Smooth muscle cell (in vitro differentiated cells): ENCODE data around the gene FGF10. TPM values are rescaled to one million over a fixed set of nuclear protein-coding genes. Genes with fewer than 3 reads are reported as not detected.

ENCODE experiments used
- DNase-seq: peaks from one replicate; lab custom pipeline; 2025; ENCODE audit not compliant: unreplicated experiment; lab: John Stamatoyannopoulos, UW
- H2AFZ ChIP-seq: fragments of 200-600 bp; sonication (generic); 2 replicates; pipeline ENCODE4 v1.6.0; 2016; ENCODE audit warnings: antibody characterized with exemption, low read depth, mild to moderate bottlenecking
- H3F3A ChIP-seq: fragments of 200-600 bp; sonication (generic); 2 replicates; pipeline ENCODE4 v1.6.0; 2017; ENCODE audit warnings: antibody characterized with exemption, low read depth
- H3K27ac ChIP-seq: fragments of 200-600 bp; sonication (generic); 2 replicates; pipeline ENCODE4 v1.5.1; 2016; ENCODE audit warnings: low read depth, mild to moderate bottlenecking
- H3K27me3 ChIP-seq: fragments of 200-600 bp; sonication (generic); 2 replicates; pipeline ENCODE4 v1.6.1; 2016; ENCODE audit warnings: low read depth, mild to moderate bottlenecking
- H3K36me3 ChIP-seq: fragments of 200-600 bp; sonication (generic); 2 replicates; pipeline ENCODE4 v1.5.1; 2016; ENCODE audit warnings: low read depth
- H3K4me1 ChIP-seq: fragments of 200-600 bp; sonication (generic); 2 replicates; pipeline ENCODE4 v1.5.1; 2016; ENCODE audit warnings: low read depth
- H3K4me2 ChIP-seq: fragments of 200-600 bp; sonication (generic); 2 replicates; pipeline ENCODE4 v1.6.0; 2016; ENCODE audit warnings: mild to moderate bottlenecking
- H3K4me3 ChIP-seq: fragments of 200-600 bp; sonication (generic); 2 replicates; pipeline ENCODE4 v1.5.1; 2016; ENCODE audit warnings: mild to moderate bottlenecking
- H3K79me2 ChIP-seq: fragments of 200-600 bp; sonication (generic); 2 replicates; pipeline ENCODE4 v1.6.0; 2016; ENCODE audit warnings: low read depth, mild to moderate bottlenecking
- H3K9ac ChIP-seq: fragments of 200-600 bp; sonication (generic); 2 replicates; pipeline ENCODE4 v1.6.0; 2016; ENCODE audit warnings: low read depth
- H3K9me3 ChIP-seq: fragments of 200-600 bp; sonication (generic); replicated peaks from 2 replicates; pipeline ENCODE4 v1.5.1; 2016; ENCODE audit warnings: low read depth
- H4K20me1 ChIP-seq: fragments of 200-600 bp; sonication (generic); 2 replicates; pipeline ENCODE4 v1.6.0; 2016; ENCODE audit warnings: low read depth
- WGBS: methylation state at CpG from one replicate; pipeline ENCODE4 v1.1.7; 2016; ENCODE audit warnings: low lambda C conversion rate; 5-methylcytosine and 5-hydroxymethylcytosine counted together
- polyA plus RNA-seq: library from polyadenylated mRNA; unstranded; fragments of >200 nt; fragmentation: Nextera tagmentation; extraction: Ambion mirVana; gene quantifications from 2 replicates; pipeline ENCODE4 v1.2.1, GENCODE V29; 2016
- total RNA-seq: library from RNA; depleted of rRNA; stranded (reverse); fragments of >200 nt; gene quantifications from 2 replicates; pipeline ENCODE4 v1.2.3, GENCODE V29; 2014
- TF ChIP-seq, protein P1 (sequence below): fragments of 200-600 bp; sonication (generic); IDR thresholded peaks from 2 replicates; pipeline ENCODE4 v1.5.1; 2017; ENCODE audit warnings: borderline replicate concordance, mild to moderate bottlenecking, antibody characterized with exemption; ENCODE audit not compliant: insufficient read depth, poor library complexity, severe bottlenecking

The FGF10 gene
- total and polyA plus RNA-seq, 2 experiments from 2014 or later: 0.09 TPM; not detected in 1

DNA sequence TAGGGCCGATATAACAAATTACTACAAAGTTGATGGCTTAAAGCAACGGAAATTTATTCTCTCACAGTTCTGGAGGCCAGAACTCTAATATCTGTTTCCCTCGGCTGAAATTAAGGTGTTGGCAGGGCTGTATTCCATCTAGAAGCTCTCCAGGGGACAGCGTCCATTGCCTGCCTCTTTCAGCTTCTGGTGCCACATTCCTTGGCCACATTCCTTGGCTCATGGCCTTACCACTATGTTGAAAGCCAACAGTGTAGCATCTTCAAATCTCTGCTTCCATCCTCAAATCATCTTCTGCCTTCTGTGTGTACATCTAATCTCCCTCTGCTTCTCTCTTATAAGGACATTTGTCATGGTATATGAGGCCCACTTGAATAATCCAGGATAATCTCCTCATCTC, 17.2 kb downstream of the FGF10 start:
- Histone ChIP-seq H3F3A (no peaks in the 10 kb centered on the region), H3K9me3 (no peaks in the 10 kb centered on the region), H3K27ac (no peak overlapping the region), H4K20me1 (no peaks in the 10 kb centered on the region), H2AFZ (no peak overlapping the region), H3K79me2 (no peaks in the 10 kb centered on the region), H3K9ac (no peak overlapping the region), H3K27me3 (no peaks in the 10 kb centered on the region), H3K4me3 (no peak overlapping the region), H3K36me3 (no peaks in the 10 kb centered on the region), H3K4me2 (no peak overlapping the region), H3K4me1 (no peaks in the 10 kb centered on the region)
- WGBS: 92% methylated on average over 4 of the region's 4 CpGs
- no peak for DNase-seq
- TF ChIP-seq, protein P1, sequence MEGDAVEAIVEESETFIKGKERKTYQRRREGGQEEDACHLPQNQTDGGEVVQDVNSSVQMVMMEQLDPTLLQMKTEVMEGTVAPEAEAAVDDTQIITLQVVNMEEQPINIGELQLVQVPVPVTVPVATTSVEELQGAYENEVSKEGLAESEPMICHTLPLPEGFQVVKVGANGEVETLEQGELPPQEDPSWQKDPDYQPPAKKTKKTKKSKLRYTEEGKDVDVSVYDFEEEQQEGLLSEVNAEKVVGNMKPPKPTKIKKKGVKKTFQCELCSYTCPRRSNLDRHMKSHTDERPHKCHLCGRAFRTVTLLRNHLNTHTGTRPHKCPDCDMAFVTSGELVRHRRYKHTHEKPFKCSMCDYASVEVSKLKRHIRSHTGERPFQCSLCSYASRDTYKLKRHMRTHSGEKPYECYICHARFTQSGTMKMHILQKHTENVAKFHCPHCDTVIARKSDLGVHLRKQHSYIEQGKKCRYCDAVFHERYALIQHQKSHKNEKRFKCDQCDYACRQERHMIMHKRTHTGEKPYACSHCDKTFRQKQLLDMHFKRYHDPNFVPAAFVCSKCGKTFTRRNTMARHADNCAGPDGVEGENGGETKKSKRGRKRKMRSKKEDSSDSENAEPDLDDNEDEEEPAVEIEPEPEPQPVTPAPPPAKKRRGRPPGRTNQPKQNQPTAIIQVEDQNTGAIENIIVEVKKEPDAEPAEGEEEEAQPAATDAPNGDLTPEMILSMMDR: no peak

DNA sequence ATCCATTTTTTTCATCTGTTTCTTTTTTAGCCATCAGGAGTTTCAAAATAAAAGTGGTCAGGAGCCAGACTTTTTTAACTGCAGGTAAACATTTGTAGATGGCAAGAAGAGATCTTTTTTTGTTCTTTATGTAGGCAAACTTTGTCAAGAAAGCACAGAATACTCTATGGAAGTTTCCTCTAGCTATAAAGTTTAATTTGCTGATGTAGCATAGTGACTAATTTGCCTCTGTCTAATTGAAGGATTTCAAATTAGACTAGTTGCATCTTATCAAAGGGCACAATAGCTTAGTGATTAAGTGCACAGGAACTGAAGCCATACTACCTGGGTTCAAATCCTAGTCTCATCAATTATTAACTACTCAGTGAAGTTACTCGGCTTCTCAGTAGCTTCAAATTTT, 22.0 kb downstream of the FGF10 start:
- Histone ChIP-seq H4K20me1 (no peaks in the 10 kb centered on the region), H3K9me3 (no peaks in the 10 kb centered on the region), H3K36me3 (no peaks in the 10 kb centered on the region), H3K4me1 (peaks cover 3% of the 10 kb centered on the region), H3K27ac (no peak overlapping the region), H3K79me2 (no peaks in the 10 kb centered on the region), H3K27me3 (no peaks in the 10 kb centered on the region), H3K4me2 (no peak overlapping the region), H3K4me3 (no peak overlapping the region), H3F3A (no peaks in the 10 kb centered on the region), H2AFZ (no peak overlapping the region), H3K9ac (no peak overlapping the region)
- TF ChIP-seq, protein P1: no peak
- DNase-seq: no peak
- 100% methylated on average over 1 of the region's 1 CpG for WGBS

DNA sequence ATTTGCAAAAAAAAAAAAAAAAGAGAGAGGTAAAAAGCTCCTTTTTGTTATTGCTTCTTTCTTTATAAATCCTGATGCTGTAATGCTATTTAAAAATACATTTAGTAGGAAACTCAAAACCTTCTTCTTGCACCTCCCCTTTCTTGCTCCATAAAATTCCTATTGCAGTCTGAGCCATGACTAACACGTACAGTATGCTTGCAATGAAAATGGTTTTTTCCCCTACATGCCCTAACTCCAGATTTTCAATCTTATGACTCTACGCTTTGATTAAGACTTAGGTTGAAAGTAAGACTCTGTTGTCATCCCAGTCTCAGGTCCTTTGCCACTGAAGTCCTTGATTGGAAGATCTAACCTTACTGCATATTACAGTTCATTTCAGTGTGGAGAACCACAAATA, 23.9 kb downstream of the FGF10 start:
- no peaks in the 10 kb centered on the region for H3K27me3 ChIP-seq
- no peaks in the 10 kb centered on the region for H4K20me1 ChIP-seq
- WGBS: 9% methylated on average over 2 of the region's 2 CpGs

DNA sequence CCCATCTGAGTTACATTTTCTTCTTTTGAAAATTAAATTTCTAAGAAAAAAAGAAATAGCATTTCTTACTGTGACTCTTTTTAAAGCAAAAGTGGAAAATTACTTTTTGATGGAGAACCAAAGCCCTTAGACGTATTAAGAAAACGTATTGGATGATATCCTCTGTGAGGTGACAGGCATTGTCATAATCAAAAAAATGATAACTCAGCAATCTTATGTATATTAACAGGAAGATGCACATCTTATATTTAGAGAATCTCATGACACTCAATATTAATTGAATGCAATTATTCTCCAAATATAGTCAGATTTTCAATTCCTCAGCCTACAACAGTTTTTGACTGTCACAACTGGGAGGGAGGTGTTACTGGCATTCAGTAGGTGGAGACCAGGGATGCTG, 25.1 kb downstream of the FGF10 start:
- H3K9ac ChIP-seq: no peak overlapping the region
- no peak for DNase-seq

More for the DNA sequence above, 23.9 kb downstream of the FGF10 start:
- H3K4me1 ChIP-seq: peaks cover 3% of the 10 kb centered on the region
- H3K9me3 ChIP-seq: no peaks in the 10 kb centered on the region
- peak overlapping the region; percentile 2 for H3K4me2 ChIP-seq
- H3F3A ChIP-seq: no peaks in the 10 kb centered on the region
- peak overlapping the region; percentile 34 for H3K27ac ChIP-seq
- no peaks in the 10 kb centered on the region for H3K36me3 ChIP-seq
- H3K4me3 ChIP-seq: no peak overlapping the region
- peak overlapping the region; percentile 37 for H2AFZ ChIP-seq
- no peak for DNase-seq
- TF ChIP-seq, protein P1: no peak
- no peak overlapping the region for H3K9ac ChIP-seq
- no peaks in the 10 kb centered on the region for H3K79me2 ChIP-seq

More for the DNA sequence above, 25.1 kb downstream of the FGF10 start:
- H3K4me3 ChIP-seq: no peak overlapping the region
- H3K4me1 ChIP-seq: peaks cover 3% of the 10 kb centered on the region
- H2AFZ ChIP-seq: no peak overlapping the region
- no peak overlapping the region for H3K4me2 ChIP-seq
- H3F3A ChIP-seq: no peaks in the 10 kb centered on the region
- no peaks in the 10 kb centered on the region for H3K79me2 ChIP-seq
- no peaks in the 10 kb centered on the region for H3K27me3 ChIP-seq
- no peak overlapping the region for H3K27ac ChIP-seq
- H4K20me1 ChIP-seq: no peaks in the 10 kb centered on the region
- 97% methylated on average over 2 of the region's 2 CpGs for WGBS
- H3K36me3 ChIP-seq: no peaks in the 10 kb centered on the region
- TF ChIP-seq, protein P1: no peak
- no peaks in the 10 kb centered on the region for H3K9me3 ChIP-seq
